GM12875 (cell line): Measurements from ENCODE around the gene PTGDS.

Experiments
- H3K4me3 ChIP-seq: one replicate; pipeline ENCODE4 v1.5.1; 2011; ENCODE audit warnings: low read depth, low read length, control low read depth
- TF ChIP-seq, protein P1 (sequence below): IDR thresholded peaks from 2 replicates; pipeline ENCODE4 v1.5.1; 2011; ENCODE audit warnings: low read depth, mild to moderate bottlenecking, control low read depth, inconsistent platforms, low read length, moderate library complexity, borderline replicate concordance; ENCODE audit not compliant: insufficient read depth

Gene PTGDS

GRCh38 chr9:137013571-137013940, 36.3 kb downstream of the PTGDS start:
- H3K4me3 ChIP-seq: no peak overlapping the region
- TF ChIP-seq, protein P1, sequence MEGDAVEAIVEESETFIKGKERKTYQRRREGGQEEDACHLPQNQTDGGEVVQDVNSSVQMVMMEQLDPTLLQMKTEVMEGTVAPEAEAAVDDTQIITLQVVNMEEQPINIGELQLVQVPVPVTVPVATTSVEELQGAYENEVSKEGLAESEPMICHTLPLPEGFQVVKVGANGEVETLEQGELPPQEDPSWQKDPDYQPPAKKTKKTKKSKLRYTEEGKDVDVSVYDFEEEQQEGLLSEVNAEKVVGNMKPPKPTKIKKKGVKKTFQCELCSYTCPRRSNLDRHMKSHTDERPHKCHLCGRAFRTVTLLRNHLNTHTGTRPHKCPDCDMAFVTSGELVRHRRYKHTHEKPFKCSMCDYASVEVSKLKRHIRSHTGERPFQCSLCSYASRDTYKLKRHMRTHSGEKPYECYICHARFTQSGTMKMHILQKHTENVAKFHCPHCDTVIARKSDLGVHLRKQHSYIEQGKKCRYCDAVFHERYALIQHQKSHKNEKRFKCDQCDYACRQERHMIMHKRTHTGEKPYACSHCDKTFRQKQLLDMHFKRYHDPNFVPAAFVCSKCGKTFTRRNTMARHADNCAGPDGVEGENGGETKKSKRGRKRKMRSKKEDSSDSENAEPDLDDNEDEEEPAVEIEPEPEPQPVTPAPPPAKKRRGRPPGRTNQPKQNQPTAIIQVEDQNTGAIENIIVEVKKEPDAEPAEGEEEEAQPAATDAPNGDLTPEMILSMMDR: no peak

- H3K4me3 ChIP-seq: no peak overlapping the region
Measured at GRCh38 chr9:137014166-137014565, 36.9 kb downstream of the PTGDS start.

GRCh38 chr9:137014776-137015539, 37.7 kb downstream of the PTGDS start:
- TF ChIP-seq, protein P1: no peak
- no peak overlapping the region for H3K4me3 ChIP-seq

More at GRCh38 chr9:137014166-137014565, 36.9 kb downstream of the PTGDS start:
- TF ChIP-seq, protein P1: no peak

- TF ChIP-seq, protein P1: no peak
Measured at GRCh38 chr9:137015540-137015930, 38.2 kb downstream of the PTGDS start.

GRCh38 chr9:137015976-137016375, 38.7 kb downstream of the PTGDS start:
- TF ChIP-seq, protein P1: no peak
- H3K4me3 ChIP-seq: no peak overlapping the region

More at GRCh38 chr9:137015540-137015930, 38.2 kb downstream of the PTGDS start:
- no peak overlapping the region for H3K4me3 ChIP-seq

DNA sequence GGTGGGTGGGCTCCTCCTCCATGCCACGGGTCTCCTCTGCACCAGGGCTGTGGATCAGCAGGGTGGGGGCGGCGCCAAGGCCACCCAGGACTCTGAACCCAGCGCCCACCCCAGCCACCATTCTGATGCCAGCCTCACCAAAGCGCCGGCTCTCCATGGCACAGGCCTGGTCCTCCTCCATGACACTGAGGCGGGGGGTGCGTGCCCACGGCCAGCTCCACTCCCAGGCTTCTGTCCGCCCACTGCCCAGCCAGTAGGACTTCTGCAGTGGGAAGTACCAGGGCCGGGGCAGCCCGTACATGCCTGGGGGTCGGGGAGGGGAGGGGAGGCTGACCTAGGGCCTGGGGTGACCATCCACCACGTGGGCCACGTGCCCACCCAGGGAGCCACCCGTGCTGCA, 39.1 kb downstream of the PTGDS start:
- TF ChIP-seq, protein P1: no peak
- no peak overlapping the region for H3K4me3 ChIP-seq

DNA sequence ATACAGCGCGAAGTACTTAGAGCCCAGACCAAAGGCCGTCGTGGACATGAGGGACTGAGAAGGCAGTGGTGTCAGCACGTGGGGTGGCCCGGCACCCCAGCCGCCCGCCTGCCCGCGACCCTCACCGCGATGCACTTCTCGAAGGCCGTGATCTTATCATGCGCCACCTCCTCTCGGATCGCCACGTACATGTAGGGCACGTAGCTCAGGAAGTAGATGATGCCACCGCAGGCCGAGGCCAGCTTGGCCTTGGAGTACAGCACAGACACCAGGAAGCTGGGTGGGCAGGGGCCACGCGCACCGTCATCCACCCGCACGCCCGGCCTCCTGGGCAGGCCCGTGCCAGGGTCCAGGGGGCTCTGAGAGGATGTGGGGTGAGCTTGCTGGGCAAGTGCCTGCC, 39.8 kb downstream of the PTGDS start:
- TF ChIP-seq, protein P1: no peak
- H3K4me3 ChIP-seq: no peak overlapping the region
